A673 (cell line): ENCODE results near the gene ACP1. TPM values are rescaled to one million over a fixed set of nuclear protein-coding genes. Genes with fewer than 3 reads are reported as not detected.

Source experiments
- BruUV-seq: library from RNA; stranded (reverse); fragments of 400-500 nt; replicated peaks from 2 replicates; lab custom pipeline; 2021; lab: Mats Ljungman, UMichigan
- CTCF ChIA-PET: fragments of 300-600 bp; sonication (Branson Sonifier 250); formaldehyde crosslinking; loops from one replicate; lab custom pipeline; 2022; ENCODE audit warnings: antibody characterized with exemption; lab: Charles Lee
- POLR2A ChIA-PET: fragments of 300-600 bp; sonication (Branson Sonifier 250); formaldehyde crosslinking; loops from one replicate; lab custom pipeline; 2022; ENCODE audit warnings: antibody characterized with exemption; ENCODE audit not compliant: low non-redundant PET; lab: Charles Lee
- DNase-seq: peaks from one replicate; pipeline ENCODE4 v3.0.0-alpha.2; 2015; ENCODE audit warnings: low spot score
- H3K27ac ChIP-seq: fragments of 200-600 bp; sonication (generic); 2 replicates; pipeline ENCODE4 v1.5.1; 2016; ENCODE audit warnings: mixed run types, low read depth, mild to moderate bottlenecking, mixed read lengths, antibody characterized with exemption, low read length; ENCODE audit not compliant: poor library complexity, severe bottlenecking
- H3K27me3 ChIP-seq: fragments of 200-600 bp; sonication (generic); replicated peaks from 2 replicates; pipeline ENCODE4 v1.6.1; 2017; ENCODE audit warnings: mixed run types, low read depth, mild to moderate bottlenecking, mixed read lengths, antibody characterized with exemption, low read length; ENCODE audit not compliant: insufficient read depth, poor library complexity
- H3K36me3 ChIP-seq: fragments of 200-600 bp; sonication (generic); 2 replicates; pipeline ENCODE4 v1.6.1; 2016; ENCODE audit warnings: mixed run types, mild to moderate bottlenecking, mixed read lengths, antibody characterized with exemption, low read length; ENCODE audit not compliant: insufficient read depth, poor library complexity, severe bottlenecking
- H3K4me1 ChIP-seq: fragments of 200-600 bp; sonication (generic); 2 replicates; pipeline ENCODE4 v1.6.1; 2017; ENCODE audit warnings: mixed run types, mild to moderate bottlenecking, mixed read lengths, antibody characterized with exemption, low read length; ENCODE audit not compliant: insufficient read depth, poor library complexity, severe bottlenecking
- H3K4me3 ChIP-seq: fragments of 200-600 bp; sonication (generic); 2 replicates; pipeline ENCODE4 v1.5.1; 2016; ENCODE audit warnings: low read depth, mixed run types, mild to moderate bottlenecking, mixed read lengths, low read length; ENCODE audit not compliant: poor library complexity, severe bottlenecking
- H3K9me3 ChIP-seq: fragments of 200-600 bp; sonication (generic); 2 replicates; pipeline ENCODE4 v1.6.1; 2016; ENCODE audit warnings: mixed run types, low read depth, mild to moderate bottlenecking, mixed read lengths, antibody characterized with exemption, low read length; ENCODE audit not compliant: poor library complexity, severe bottlenecking
- EZH2 ChIP-seq: fragments of 200-600 bp; sonication (generic); IDR thresholded peaks from 2 replicates; pipeline ENCODE4 v1.6.1; 2017; ENCODE audit warnings: borderline replicate concordance, low read depth, mild to moderate bottlenecking, mixed read lengths, antibody characterized with exemption, low read length; ENCODE audit not compliant: poor library complexity, severe bottlenecking
- intact Hi-C: fragments of 100-400 bp; cut with micrococcal nuclease; formaldehyde crosslinking; loops from one replicate; pipeline ENCODE4 v1.10.0; 2022; ENCODE audit not compliant: unreplicated experiment
- total RNA-seq: library from RNA; stranded (reverse); gene quantifications from 2 replicates; pipeline ENCODE4 v1.2.3, GENCODE V29; 2021
- TF ChIP-seq, protein P1 (sequence below): fragments of 300-800, 200-600 bp; sonication (generic); conservative IDR thresholded peaks from 2 replicates; pipeline ENCODE4 v1.5.1; 2017; ENCODE audit warnings: low read depth, mild to moderate bottlenecking, antibody characterized with exemption, low read length, moderate library complexity, mixed read lengths

ACP1 gene
- total RNA-seq, 1 experiment from 2014 or later: 161 TPM

DNA sequence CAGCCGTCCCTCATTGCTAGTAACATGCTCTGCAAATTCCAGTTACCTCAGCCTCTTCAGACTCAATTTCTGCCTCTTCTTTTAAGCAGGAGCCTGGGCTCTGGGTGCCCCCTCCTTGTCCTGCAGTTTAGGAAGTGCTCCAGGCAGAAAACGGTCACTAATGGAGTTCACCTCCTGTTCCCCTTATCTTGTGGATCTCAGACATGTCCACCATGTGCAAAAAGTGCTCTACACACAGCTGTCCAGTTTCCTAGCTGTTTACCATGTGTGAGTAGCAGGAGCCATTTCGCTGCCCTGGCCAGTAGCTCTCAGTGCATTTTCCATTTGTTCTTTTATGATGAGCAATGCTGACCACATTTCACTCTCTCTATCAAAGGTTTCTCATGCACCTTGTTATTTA is 5.8 kb upstream of the ACP1 start:
- Histone ChIP-seq H3K27ac (no peak overlapping the region), H3K4me1 (no peaks in the 10 kb centered on the region), H3K27me3 (no peaks in the 10 kb centered on the region), H3K4me3 (no peak overlapping the region), H3K36me3 (peaks cover 27% of the 10 kb centered on the region), H3K9me3 (peaks cover 40% of the 10 kb centered on the region)
- no peak for DNase-seq
- no TSS peak for BruUV-seq
- intact Hi-C loops: no loop called here
- TF ChIP-seq, protein P1, sequence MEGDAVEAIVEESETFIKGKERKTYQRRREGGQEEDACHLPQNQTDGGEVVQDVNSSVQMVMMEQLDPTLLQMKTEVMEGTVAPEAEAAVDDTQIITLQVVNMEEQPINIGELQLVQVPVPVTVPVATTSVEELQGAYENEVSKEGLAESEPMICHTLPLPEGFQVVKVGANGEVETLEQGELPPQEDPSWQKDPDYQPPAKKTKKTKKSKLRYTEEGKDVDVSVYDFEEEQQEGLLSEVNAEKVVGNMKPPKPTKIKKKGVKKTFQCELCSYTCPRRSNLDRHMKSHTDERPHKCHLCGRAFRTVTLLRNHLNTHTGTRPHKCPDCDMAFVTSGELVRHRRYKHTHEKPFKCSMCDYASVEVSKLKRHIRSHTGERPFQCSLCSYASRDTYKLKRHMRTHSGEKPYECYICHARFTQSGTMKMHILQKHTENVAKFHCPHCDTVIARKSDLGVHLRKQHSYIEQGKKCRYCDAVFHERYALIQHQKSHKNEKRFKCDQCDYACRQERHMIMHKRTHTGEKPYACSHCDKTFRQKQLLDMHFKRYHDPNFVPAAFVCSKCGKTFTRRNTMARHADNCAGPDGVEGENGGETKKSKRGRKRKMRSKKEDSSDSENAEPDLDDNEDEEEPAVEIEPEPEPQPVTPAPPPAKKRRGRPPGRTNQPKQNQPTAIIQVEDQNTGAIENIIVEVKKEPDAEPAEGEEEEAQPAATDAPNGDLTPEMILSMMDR: no peak
- TF ChIP-seq EZH2: no peak
- ChIA-PET POLR2A (no interaction called here), CTCF (no interaction called here)

DNA sequence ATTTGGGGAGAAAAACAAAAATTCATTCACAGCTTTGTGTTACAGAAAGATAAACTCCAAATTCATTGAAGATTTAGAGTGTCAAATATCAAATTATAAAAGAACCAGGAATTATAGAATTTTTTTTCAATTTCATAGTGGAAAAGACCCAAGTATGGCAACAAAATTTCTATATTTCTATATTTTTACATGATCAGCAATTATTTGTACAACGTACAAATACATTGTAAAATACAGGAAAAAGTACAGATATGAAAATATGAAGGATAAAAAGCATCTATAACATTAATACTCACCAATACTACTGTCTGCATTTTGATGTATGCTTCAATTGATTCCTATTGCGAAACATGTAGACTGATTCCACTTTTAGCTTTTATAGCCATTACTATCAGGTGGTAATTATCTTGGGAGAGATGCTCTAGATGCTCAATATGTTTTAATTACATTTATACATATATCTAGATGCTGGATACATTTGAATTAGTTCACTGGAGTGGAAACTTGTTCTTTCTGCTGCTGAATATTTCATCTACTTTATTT is 4.9 kb upstream of the ACP1 start:
- no TSS peak for BruUV-seq
- peaks cover 40% of the 10 kb centered on the region for H3K9me3 ChIP-seq
- H3K36me3 ChIP-seq: peaks cover 27% of the 10 kb centered on the region
- H3K4me3 ChIP-seq: no peak overlapping the region
- TF ChIP-seq EZH2: no peak
- TF ChIP-seq, protein P1: no peak
- CTCF ChIA-PET: no interaction called here
- no peaks in the 10 kb centered on the region for H3K4me1 ChIP-seq
- H3K27me3 ChIP-seq: no peaks in the 10 kb centered on the region
- POLR2A ChIA-PET: no interaction called here
- intact Hi-C loops: no loop called here
- no peak overlapping the region for H3K27ac ChIP-seq
- no peak for DNase-seq

DNA sequence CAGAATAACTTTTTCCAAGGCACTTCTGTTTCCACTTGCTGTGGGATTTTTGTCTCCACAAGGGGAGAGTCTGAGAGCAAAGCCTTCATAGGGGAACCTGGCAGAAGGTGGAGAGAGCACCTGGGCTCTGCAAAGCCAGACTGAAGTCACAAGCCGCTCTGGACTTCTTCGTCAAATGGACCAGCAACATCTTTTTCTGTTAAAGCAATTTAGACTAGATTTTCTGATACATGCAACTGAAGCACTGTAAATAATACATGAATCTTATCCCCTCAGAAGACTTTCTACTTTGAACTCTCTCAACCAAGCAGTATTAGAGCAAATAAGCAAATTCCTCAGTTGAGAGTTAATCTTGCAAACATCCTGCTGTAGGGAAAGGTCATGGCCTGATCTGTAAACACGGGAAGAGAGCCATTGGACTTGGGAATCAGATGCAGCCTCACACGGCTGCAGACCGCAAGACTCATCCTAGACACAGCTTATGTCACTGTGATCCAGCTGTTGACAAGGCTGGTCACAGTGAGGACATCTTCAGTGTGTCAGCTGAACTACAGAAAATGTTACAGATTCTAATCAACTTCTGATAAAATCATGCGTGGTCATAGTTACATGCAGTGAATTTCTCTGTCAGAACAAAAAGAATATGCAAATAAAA is 4.1 kb upstream of the ACP1 start:
- DNase-seq: no peak
- ChIA-PET POLR2A (no interaction called here), CTCF (no interaction called here)
- Histone ChIP-seq H3K4me1 (peaks cover 1% of the 10 kb centered on the region), H3K27ac (no peak overlapping the region), H3K9me3 (peaks cover 40% of the 10 kb centered on the region), H3K36me3 (peaks cover 27% of the 10 kb centered on the region), H3K4me3 (no peak overlapping the region), H3K27me3 (no peaks in the 10 kb centered on the region)
- no TSS peak for BruUV-seq
- TF ChIP-seq, protein P1: no peak
- no peak for TF ChIP-seq EZH2
- intact Hi-C loops: no loop called here
